BLaER1 (cell line): Measurements from ENCODE around the gene PDZK1IP1.
"Not testable (repeated sequence)": the region's sequence is repeated elsewhere in the genome, so short reads cannot be mapped to it uniquely, and the experiment has no call there.

Experiments used
- H3K27ac ChIP-seq: shearing (Covaris generic); formaldehyde crosslinking; 2 replicates; pipeline ENCODE4 v1.8.1; 2022
- H3K27me3 ChIP-seq: shearing (Covaris generic); formaldehyde crosslinking; 2 replicates; pipeline ENCODE4 v1.8.1; 2022
- H3K36me3 ChIP-seq: shearing (Covaris generic); formaldehyde crosslinking; 2 replicates; pipeline ENCODE4 v1.8.1; 2022
- H3K4me1 ChIP-seq: shearing (Covaris generic); formaldehyde crosslinking; 2 replicates; pipeline ENCODE4 v1.8.1; 2022
- H3K4me2 ChIP-seq: shearing (Covaris generic); formaldehyde crosslinking; 2 replicates; pipeline ENCODE4 v1.8.1; 2022
- H3K4me3 ChIP-seq: shearing (Covaris generic); formaldehyde crosslinking; 2 replicates; pipeline ENCODE4 v1.8.1; 2022
- H3K9ac ChIP-seq: shearing (Covaris generic); formaldehyde crosslinking; 2 replicates; pipeline ENCODE4 v1.8.1; 2022
- H3K9me3 ChIP-seq: shearing (Covaris generic); formaldehyde crosslinking; 2 replicates; pipeline ENCODE4 v1.8.1; 2022
- H4K20me1 ChIP-seq: shearing (Covaris generic); formaldehyde crosslinking; 2 replicates; pipeline ENCODE4 v1.8.1; 2022
- Cebpa-rat ChIP-seq: shearing (Covaris generic); IDR thresholded peaks from 2 replicates; pipeline ENCODE4 v1.8.1; 2022

Gene PDZK1IP1

DNA sequence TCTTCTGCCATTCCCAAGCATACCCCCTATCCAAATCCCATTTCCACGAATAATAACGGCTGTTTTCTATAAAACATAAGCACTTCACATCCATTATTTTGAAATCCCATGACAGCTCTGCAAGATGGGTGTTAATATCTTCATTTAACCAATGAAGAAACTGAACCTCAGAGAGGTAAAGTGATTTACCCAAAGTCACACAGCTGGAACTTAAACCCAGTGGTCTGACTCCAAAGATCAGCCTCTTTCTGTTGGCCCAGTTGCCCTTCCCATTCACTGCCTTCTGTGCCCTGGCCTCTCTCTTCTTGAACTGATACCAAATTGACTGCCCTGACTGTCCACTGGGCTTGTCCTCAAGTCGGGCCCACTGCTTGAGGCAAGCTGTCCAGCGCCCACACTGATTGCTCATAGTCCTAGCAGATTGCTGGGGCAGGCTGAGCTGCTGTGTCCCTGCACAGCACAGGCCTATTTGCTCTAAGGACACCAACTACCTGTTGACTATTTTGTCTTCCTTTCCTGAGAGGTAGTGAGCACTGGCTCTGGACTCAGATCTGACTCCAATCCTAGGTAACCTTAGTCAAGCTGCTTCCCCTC, 22.9 kb upstream of the PDZK1IP1 start:
- H3K4me2 ChIP-seq, result no peak overlapping the region; the same call in 1 of the 2 replicates
- no peak overlapping the region for H3K9ac ChIP-seq
- no peaks in the 10 kb centered on the region for H3K36me3 ChIP-seq
- no peaks in the 10 kb centered on the region for H3K9me3 ChIP-seq
- H3K4me1 ChIP-seq, result peaks cover 27% of the 10 kb centered on the region
- no peak overlapping the region; the same call in 1 of the 2 replicates for H3K27ac ChIP-seq
- H3K4me3 ChIP-seq, result no peak overlapping the region
- no peaks in the 10 kb centered on the region for H4K20me1 ChIP-seq
- TF ChIP-seq Cebpa-rat, result no peak
- no peaks in the 10 kb centered on the region for H3K27me3 ChIP-seq

DNA sequence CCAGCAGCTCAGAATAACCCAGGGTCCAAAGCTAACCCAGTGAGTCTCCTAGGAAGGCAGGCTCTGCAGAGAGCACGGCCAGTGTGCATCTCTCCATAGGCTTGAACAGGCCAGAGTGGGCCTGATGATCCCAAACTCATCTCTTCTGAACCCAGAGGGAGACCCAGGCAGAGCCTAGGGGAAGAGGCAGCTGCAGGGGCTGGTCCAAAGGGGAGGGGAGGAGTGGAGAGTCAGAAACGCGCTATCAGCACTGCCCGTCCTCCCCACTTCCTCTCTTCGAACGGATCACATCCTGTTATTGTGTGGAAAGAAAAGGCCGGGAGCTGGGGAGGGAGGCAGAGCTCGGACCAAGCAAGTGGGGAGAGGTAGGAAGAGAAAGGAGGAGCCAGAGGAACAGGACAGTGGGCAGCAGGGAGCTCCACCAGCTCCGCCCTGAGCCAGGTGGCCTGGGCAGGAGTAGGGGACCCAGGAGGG, 22.0 kb upstream of the PDZK1IP1 start:
- TF ChIP-seq Cebpa-rat, result no peak
- Histone ChIP-seq H3K9ac (peak overlapping the region; percentile 22; the same call in 1 of the 2 replicates), H3K36me3 (no peaks in the 10 kb centered on the region), H3K4me1 (peaks cover 27% of the 10 kb centered on the region), H4K20me1 (no peaks in the 10 kb centered on the region), H3K4me3 (no peak overlapping the region), H3K4me2 (peak overlapping the region; percentile 51), H3K27me3 (no peaks in the 10 kb centered on the region), H3K9me3 (no peaks in the 10 kb centered on the region), H3K27ac (peak overlapping the region; percentile 42; the same call in 1 of the 2 replicates)

DNA sequence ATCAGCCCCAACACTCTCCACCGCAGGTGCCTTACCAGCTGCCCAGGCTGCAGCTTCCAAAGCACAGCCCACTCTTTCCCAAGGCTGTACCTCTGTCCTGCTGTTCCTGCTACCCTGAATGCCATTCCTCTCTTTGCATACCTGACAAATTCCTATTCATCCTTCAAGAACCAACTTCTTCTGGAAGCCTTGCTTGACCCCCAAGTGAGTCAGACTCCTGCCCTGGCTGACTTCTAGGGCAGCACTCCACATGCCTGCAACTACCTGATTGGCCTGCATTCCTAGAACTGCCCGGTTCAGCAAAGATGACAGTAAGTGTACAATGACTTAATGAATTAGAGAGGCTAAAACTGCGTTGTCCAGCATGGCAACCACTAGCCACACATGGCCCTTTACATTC, 20.8 kb upstream of the PDZK1IP1 start:
- Histone ChIP-seq H3K9me3 (no peaks in the 10 kb centered on the region), H3K36me3 (no peaks in the 10 kb centered on the region), H3K27ac (no peak overlapping the region), H3K27me3 (no peaks in the 10 kb centered on the region), H3K4me1 (peaks cover 25% of the 10 kb centered on the region), H3K4me2 (no peak overlapping the region), H3K9ac (no peak overlapping the region), H3K4me3 (no peak overlapping the region), H4K20me1 (no peaks in the 10 kb centered on the region)
- no peak for TF ChIP-seq Cebpa-rat

DNA sequence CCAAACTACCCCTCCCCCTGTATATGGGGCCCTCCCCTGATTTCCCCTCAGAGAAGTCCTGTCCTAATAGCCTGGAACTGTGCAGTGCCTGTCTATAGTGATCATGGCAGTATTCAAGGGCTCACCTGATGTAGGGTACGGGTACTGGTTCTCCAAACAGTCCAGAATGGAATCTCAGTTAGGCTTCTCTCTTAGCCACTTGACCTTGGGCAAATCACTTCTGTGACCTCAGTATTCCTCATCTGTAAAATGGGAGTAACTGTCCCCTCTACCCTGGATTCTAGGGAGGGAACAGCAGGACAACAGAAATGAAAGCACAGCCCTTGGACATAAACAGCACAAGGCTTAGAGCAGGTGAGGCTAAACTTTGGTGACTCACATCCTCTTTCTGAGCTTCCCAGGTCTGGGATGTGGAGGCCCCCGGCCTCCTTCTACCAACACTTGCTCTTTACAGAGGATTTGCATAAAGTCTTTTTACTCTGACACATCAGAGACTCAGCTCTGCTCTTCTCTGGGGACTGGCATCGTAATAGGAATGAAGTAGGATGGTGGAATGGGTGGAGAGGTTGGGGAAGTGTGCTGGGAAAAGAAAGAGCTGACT, 20.0 kb upstream of the PDZK1IP1 start:
- H3K4me2 ChIP-seq, result no peak overlapping the region

DNA sequence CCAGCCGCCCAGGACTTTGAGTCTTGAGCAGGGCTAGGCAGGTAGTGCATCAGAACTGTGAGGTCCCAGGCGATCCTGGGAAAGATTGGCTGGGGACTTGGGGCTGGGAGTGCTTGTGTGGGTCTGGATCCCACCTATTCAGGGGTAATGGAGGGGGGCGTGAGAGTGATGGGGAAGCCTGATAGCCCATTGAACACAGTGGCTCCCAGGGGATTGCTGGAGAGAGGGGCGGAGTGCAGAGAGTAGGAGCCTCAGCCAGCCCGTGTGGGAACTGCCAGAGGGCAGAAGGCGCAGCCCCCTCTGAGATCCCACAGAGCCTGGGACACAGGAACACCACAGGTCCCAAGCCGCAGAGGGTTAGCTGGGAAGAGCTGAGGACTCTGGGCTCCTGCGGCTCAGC, 19.3 kb upstream of the PDZK1IP1 start:
- no peaks in the 10 kb centered on the region for H3K27me3 ChIP-seq
- no peaks in the 10 kb centered on the region for H4K20me1 ChIP-seq
- no peaks in the 10 kb centered on the region for H3K36me3 ChIP-seq
- no peak overlapping the region for H3K9ac ChIP-seq
- no peak overlapping the region for H3K4me3 ChIP-seq
- no peak for TF ChIP-seq Cebpa-rat
- H3K4me1 ChIP-seq, result peaks cover 14% of the 10 kb centered on the region
- H3K27ac ChIP-seq, result no peak overlapping the region
- no peak overlapping the region for H3K4me2 ChIP-seq
- no peaks in the 10 kb centered on the region for H3K9me3 ChIP-seq

More for the DNA sequence above, 20.0 kb upstream of the PDZK1IP1 start:
- no peak overlapping the region for H3K27ac ChIP-seq
- H3K27me3 ChIP-seq, result no peaks in the 10 kb centered on the region
- H4K20me1 ChIP-seq, result no peaks in the 10 kb centered on the region
- H3K9ac ChIP-seq, result no peak overlapping the region
- H3K36me3 ChIP-seq, result no peaks in the 10 kb centered on the region
- no peaks in the 10 kb centered on the region for H3K9me3 ChIP-seq
- H3K4me3 ChIP-seq, result no peak overlapping the region
- H3K4me1 ChIP-seq, result peaks cover 21% of the 10 kb centered on the region
- no peak for TF ChIP-seq Cebpa-rat

DNA sequence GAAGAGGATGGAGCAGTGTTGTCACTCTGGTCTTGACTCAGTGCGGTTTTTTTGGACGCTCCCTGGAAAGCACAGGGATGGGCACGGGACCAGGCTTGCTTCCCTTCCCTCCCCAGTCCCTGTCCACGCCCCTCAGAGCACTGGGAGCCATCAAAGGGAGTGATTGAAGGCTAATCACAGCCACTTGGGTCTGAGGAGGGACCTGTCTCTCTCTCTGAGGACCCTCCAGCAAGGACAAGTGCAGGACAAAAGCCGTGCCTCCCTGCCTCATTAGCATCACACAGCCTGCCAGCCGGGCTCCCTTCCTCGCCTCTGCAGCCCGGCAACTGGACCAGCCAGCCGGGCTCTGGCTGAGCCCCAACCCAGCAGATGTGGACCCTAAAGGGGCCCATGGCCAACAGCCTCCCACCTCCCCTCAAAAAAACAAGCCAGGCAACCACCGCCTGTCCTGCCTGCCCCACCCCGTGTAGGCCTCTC, 18.6 kb upstream of the PDZK1IP1 start:
- no peaks in the 10 kb centered on the region for H3K9me3 ChIP-seq
- no peaks in the 10 kb centered on the region for H3K27me3 ChIP-seq
- no peak overlapping the region for H3K9ac ChIP-seq
- H3K36me3 ChIP-seq, result no peaks in the 10 kb centered on the region
- no peak overlapping the region for H3K4me2 ChIP-seq
- no peak for TF ChIP-seq Cebpa-rat
- peaks cover 19% of the 10 kb centered on the region for H3K4me1 ChIP-seq
- no peaks in the 10 kb centered on the region for H4K20me1 ChIP-seq
- H3K4me3 ChIP-seq, result no peak overlapping the region
- no peak overlapping the region for H3K27ac ChIP-seq

DNA sequence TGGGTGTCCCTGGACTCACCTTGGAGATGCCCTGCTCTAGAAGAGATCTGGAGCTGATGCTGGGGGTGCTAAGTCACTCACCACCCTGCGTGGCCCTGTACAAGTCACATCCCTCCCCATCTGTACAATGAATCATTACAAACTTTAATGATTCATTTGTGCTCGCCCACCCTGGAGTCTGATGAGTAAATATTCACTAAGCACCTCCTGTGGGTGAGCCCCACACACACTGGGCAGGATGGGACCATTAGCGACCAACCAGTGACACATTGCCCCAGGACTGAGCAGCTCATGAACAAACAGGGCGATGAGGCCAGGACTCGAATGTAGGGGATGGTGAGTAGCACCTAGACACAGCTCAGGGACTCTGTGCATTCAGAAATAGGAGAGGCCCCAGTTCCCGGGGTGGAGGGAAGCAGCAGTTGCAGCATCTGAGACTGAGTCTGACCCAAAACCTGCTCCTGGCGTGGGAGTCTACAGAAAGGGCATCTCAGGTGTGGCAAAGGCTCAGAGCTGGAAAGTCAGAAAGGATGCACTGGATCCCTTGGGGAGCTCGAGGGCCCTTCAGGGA, 18.1 kb upstream of the PDZK1IP1 start:
- no peak overlapping the region for H3K4me3 ChIP-seq
- H4K20me1 ChIP-seq, result no peaks in the 10 kb centered on the region

DNA sequence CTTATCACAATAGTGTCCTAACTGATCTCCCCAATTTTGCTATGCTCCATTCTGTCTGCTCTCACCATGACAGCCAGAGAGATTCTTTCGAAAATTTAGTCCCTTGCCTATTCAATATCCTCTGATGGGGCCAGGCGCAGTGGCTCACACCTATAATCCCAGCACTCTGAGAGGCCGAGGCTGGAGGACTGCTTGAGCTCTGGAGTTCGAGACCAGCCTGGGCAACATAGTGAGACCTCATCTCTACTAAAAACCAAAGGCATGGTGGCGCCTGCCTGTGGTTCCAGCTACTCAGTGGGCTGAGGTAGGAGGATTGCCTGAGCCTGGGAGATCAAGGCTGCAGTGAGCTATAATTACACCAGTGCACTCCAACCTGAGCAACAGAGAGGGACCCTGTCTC, 16.1 kb upstream of the PDZK1IP1 start:
- no peaks in the 10 kb centered on the region for H4K20me1 ChIP-seq
- no peak for TF ChIP-seq Cebpa-rat
- H3K27me3 ChIP-seq, result no peaks in the 10 kb centered on the region
- H3K4me3 ChIP-seq, result no peak overlapping the region
- H3K9ac ChIP-seq, result no peak overlapping the region
- H3K4me1 ChIP-seq, result peaks cover 11% of the 10 kb centered on the region
- H3K27ac ChIP-seq, result no peak overlapping the region
- H3K9me3 ChIP-seq, result peaks cover 6% of the 10 kb centered on the region
- no peaks in the 10 kb centered on the region for H3K36me3 ChIP-seq
- no peak overlapping the region for H3K4me2 ChIP-seq

More for the DNA sequence above, 18.1 kb upstream of the PDZK1IP1 start:
- no peak overlapping the region for H3K9ac ChIP-seq
- TF ChIP-seq Cebpa-rat, result no peak
- H3K27ac ChIP-seq, result no peak overlapping the region
- no peaks in the 10 kb centered on the region for H3K36me3 ChIP-seq
- peaks cover 4% of the 10 kb centered on the region for H3K9me3 ChIP-seq
- H3K4me2 ChIP-seq, result no peak overlapping the region
- peaks cover 24% of the 10 kb centered on the region for H3K4me1 ChIP-seq
- no peaks in the 10 kb centered on the region for H3K27me3 ChIP-seq

DNA sequence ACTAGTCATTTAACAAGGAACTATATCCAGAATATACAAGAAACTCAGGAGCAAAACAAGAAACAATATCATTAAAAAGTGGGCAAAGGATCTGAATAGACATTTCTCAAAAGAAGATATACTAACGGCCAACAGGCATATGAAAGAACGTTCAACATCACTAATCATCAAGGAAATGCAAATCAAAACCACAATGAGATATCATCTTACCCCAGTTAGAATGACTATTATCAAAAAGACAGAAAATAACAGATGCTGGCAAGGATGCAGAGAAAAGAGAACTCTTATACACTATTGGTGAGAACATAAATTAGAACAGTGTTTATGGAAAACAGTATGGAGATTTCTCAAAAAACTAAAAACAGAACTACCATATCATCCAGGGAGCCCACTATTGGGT, 13.7 kb upstream of the PDZK1IP1 start:
- H3K27me3 ChIP-seq, H3K9ac ChIP-seq, H3K9me3 ChIP-seq, H3K4me3 ChIP-seq, H4K20me1 ChIP-seq, H3K36me3 ChIP-seq, H3K27ac ChIP-seq: not testable (repeated sequence)
- peaks cover 11% of the 10 kb centered on the region for H3K4me1 ChIP-seq
- H3K4me2 ChIP-seq, result peak overlapping the region; percentile 46

DNA sequence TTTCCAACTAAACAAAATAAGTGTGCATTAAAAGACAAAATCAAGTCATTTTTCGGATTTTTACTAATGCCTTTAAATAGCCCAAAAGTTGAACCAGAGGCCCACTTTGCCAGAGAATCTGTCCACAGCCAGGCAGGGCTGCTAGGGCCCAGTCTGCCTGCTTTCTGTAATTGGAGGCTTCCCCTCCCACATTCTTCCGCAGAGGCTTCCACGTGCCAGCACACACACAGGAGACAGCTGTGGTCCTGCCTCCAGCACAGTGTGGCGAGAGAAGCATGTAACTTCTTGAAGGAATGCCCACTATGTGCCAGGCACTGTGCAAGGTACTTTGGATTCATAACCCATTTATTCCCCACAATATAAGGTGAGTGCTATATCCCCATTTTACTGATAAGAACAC, 11.3 kb upstream of the PDZK1IP1 start:
- peaks cover 11% of the 10 kb centered on the region for H3K4me1 ChIP-seq

More for the DNA sequence above, 11.3 kb upstream of the PDZK1IP1 start:
- no peak overlapping the region for H3K27ac ChIP-seq
- H3K9ac ChIP-seq, result no peak overlapping the region
- no peak overlapping the region for H3K4me2 ChIP-seq
- TF ChIP-seq Cebpa-rat, result no peak
- H3K9me3 ChIP-seq, result peaks cover 6% of the 10 kb centered on the region
- H3K27me3 ChIP-seq, result 0 out of 2 replicates have a peak, but pooled peaks cover 3% of the 10 kb centered on the region
- H3K36me3 ChIP-seq, result no peaks in the 10 kb centered on the region
- no peak overlapping the region for H3K4me3 ChIP-seq
- no peaks in the 10 kb centered on the region for H4K20me1 ChIP-seq
